BJ (cell line): ENCODE measurements around the gene BAG5. TPM values are rescaled to one million over a fixed set of nuclear protein-coding genes. Genes with fewer than 3 reads are reported as not detected.

Experiments
- CTCF ChIA-PET: fragments of 350-600 bp; formaldehyde crosslinking; extraction: SDS; loops from one replicate; lab custom pipeline; 2021; ENCODE audit warnings: antibody characterized with exemption, inconsistent platforms; lab: Yijun Ruan, JAX
- POLR2A ChIA-PET: fragments of 300-600 bp; sonication (Branson Sonifier 250); formaldehyde crosslinking; extraction: SDS; loops from one replicate; lab custom pipeline; 2021; ENCODE audit warnings: antibody characterized with exemption; lab: Charles Lee
- DNase-seq: peaks from one replicate; pipeline ENCODE4 v3.0.0-alpha.2; 2011; ENCODE audit warnings: low read depth
- H3K27me3 ChIP-seq: 2 replicates; pipeline ENCODE4 v1.6.0; 2011; ENCODE audit warnings: low read length; ENCODE audit not compliant: control insufficient read depth, insufficient read depth
- H3K36me3 ChIP-seq: 2 replicates; pipeline ENCODE4 v1.5.1; 2011; ENCODE audit warnings: low read length; ENCODE audit not compliant: control insufficient read depth, insufficient read depth
- H3K4me3 ChIP-seq: 2 replicates; pipeline ENCODE4 v1.5.1; 2011; ENCODE audit warnings: low read depth, mild to moderate bottlenecking, control low read depth, low read length
- polyA plus RNA-seq: library from polyadenylated mRNA; depleted of rRNA; stranded (reverse); fragments of >200 nt; gene quantifications from 2 replicates; pipeline ENCODE4 v1.2.3, GENCODE V29; 2011
- TF ChIP-seq, protein P1 (sequence below): IDR thresholded peaks from 2 replicates; pipeline ENCODE4 v1.5.1; 2011; ENCODE audit warnings: low read depth, mild to moderate bottlenecking, control low read depth, inconsistent platforms, low read length, moderate library complexity; ENCODE audit not compliant: insufficient read depth

The BAG5 gene
- polyA plus RNA-seq, 1 experiment = 4.9 TPM

DNA sequence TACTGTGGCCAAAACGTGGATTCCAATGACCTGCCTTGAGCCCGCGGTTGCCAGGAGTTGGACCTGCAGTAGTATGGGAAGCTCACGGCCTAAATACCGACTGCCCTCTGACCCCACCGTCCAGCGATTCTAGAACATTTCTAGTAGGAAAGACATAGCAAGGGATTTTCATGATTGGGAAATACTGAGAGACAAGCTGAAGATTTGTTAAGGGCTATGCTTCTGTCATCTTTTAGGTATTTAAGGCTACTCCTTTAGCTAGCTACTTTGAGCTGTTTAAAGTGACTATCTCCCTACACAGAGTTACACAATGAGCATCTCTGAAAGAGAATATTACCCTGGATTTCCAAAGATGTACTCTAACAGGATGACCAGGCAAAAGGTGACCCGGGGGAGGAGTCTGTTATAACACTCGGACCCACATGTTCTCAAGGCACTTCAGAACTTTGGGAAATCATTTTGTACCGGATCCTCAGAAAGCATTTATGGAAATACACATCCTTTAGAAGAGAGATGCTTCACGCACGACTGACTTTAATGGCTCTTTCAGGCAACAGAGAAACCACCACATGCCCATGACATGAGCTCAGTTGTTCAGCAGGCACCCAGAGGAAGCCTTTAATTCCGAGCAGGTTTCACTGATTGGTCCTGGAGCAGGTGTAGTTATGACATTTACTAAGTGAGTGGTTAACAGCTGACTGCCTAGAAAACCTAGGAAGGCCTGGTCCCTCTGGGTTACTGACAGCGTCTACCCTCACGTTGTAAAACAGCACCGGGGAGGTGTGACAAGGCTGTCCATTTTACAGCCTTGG is 4.2 kb downstream of the BAG5 start:
- H3K27me3 ChIP-seq = no peaks in the 10 kb centered on the region
- ChIA-PET CTCF (interaction anchor here (0.7 to 3.5 kb wide), 8 partner anchors 11 to 165 kb away, joined by 3 to 18 read pairs (median 4); no protein-coding TSS in a partner anchor), POLR2A (no interaction called here)
- H3K4me3 ChIP-seq = no peak overlapping the region
- TF ChIP-seq, protein P1, sequence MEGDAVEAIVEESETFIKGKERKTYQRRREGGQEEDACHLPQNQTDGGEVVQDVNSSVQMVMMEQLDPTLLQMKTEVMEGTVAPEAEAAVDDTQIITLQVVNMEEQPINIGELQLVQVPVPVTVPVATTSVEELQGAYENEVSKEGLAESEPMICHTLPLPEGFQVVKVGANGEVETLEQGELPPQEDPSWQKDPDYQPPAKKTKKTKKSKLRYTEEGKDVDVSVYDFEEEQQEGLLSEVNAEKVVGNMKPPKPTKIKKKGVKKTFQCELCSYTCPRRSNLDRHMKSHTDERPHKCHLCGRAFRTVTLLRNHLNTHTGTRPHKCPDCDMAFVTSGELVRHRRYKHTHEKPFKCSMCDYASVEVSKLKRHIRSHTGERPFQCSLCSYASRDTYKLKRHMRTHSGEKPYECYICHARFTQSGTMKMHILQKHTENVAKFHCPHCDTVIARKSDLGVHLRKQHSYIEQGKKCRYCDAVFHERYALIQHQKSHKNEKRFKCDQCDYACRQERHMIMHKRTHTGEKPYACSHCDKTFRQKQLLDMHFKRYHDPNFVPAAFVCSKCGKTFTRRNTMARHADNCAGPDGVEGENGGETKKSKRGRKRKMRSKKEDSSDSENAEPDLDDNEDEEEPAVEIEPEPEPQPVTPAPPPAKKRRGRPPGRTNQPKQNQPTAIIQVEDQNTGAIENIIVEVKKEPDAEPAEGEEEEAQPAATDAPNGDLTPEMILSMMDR = no peak
- H3K36me3 ChIP-seq = peaks cover 7% of the 10 kb centered on the region
- DNase-seq = no peak

GRCh38 chr14:103556946-103557758 is 5.3 kb downstream of the BAG5 start:
- POLR2A ChIA-PET = no interaction called here
- CTCF ChIA-PET = interaction anchor here (0.6 to 3.5 kb wide), 9 partner anchors 9 to 212 kb away, joined by 3 to 18 read pairs (median 4); no protein-coding TSS in a partner anchor
- no peak for DNase-seq
- TF ChIP-seq, protein P1 = no peak
- H3K4me3 ChIP-seq = no peak overlapping the region
- no peaks in the 10 kb centered on the region for H3K27me3 ChIP-seq
- peaks cover 7% of the 10 kb centered on the region for H3K36me3 ChIP-seq

DNA sequence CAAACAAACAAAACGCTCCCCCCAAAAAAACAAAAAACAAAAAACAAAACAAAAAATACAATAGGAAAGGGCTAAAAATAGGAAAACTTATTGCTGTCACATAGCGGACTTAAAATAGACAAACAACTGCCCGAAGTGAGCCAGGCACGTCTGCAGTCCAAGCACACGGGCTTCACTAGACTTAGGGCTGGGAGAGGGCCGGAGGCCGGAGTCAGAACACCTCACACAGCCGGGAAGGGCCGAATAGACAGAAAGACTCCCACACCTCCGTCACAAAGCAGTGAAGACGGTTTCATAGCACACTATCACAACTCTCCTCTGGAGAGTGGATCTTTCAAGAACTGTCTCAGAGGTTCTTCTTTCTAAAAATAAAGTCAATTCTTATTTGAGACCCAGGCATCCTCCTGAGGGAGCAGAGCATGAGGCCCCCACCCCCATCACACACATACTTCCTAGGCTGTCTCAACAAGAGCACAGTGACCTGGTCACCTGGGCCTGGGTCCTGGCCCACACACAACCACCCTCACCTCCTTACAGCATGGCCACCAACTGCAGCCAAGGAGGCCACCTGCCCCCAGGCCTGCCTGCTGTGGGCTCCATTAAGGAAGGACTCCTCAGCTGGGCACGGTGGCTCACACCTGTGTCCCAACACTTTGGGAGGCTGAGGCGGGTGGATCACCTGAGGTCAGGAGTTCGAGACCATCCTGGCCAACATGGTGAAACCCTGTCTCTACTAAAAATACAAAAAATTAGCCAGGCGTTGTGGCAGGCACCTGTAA is 6.7 kb downstream of the BAG5 start:
- Histone ChIP-seq H3K4me3 (no peak overlapping the region), H3K27me3 (no peaks in the 10 kb centered on the region), H3K36me3 (peaks cover 7% of the 10 kb centered on the region)
- ChIA-PET CTCF (interaction anchor here (2.9 kb wide), 1 partner anchor 8 kb away, joined by 14 read pairs; no protein-coding TSS in a partner anchor), POLR2A (no interaction called here)
- TF ChIP-seq, protein P1 = no peak
- DNase-seq = no peak

- TF ChIP-seq, protein P1 = no peak
- ChIA-PET CTCF (interaction anchor here (1.0 to 15.2 kb wide), 4 partner anchors 10 to 162 kb away, joined by 3 to 228 read pairs (median 10); partner anchors contain the start of gene CKB), POLR2A (no interaction called here)
- DNase-seq = no peak
- Histone ChIP-seq H3K4me3 (no peak overlapping the region), H3K36me3 (no peaks in the 10 kb centered on the region), H3K27me3 (no peaks in the 10 kb centered on the region)
These were observed 9.6 kb downstream of the BAG5 start for GRCh38 chr14:103552846-103553210.
